ENCODE results near the gene KCNQ5.

- TF ChIP-seq POLR2AphosphoS5 (IDR thresholded peaks at IDR 0.05) (no peak), POLR2A (IDR thresholded peaks at IDR 0.05) (no peak), EP300 (IDR thresholded peaks at IDR 0.05) (no peak)
- TF ChIP-seq, protein P1, sequence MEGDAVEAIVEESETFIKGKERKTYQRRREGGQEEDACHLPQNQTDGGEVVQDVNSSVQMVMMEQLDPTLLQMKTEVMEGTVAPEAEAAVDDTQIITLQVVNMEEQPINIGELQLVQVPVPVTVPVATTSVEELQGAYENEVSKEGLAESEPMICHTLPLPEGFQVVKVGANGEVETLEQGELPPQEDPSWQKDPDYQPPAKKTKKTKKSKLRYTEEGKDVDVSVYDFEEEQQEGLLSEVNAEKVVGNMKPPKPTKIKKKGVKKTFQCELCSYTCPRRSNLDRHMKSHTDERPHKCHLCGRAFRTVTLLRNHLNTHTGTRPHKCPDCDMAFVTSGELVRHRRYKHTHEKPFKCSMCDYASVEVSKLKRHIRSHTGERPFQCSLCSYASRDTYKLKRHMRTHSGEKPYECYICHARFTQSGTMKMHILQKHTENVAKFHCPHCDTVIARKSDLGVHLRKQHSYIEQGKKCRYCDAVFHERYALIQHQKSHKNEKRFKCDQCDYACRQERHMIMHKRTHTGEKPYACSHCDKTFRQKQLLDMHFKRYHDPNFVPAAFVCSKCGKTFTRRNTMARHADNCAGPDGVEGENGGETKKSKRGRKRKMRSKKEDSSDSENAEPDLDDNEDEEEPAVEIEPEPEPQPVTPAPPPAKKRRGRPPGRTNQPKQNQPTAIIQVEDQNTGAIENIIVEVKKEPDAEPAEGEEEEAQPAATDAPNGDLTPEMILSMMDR (IDR thresholded peaks at IDR 0.05): no peak
Measured at GRCh38 chr6:72999995-73000394, 378.1 kb downstream of the KCNQ5 start.
